AG09309 (cell line): Measurements from ENCODE around the gene PTMA.
"Not testable (repeated sequence)": the region's sequence is repeated elsewhere in the genome, so short reads cannot be mapped to it uniquely, and the experiment has no call there.

ENCODE experiments used
- DNase-seq: peaks from one replicate; pipeline ENCODE4 v3.0.0-alpha.2; 2010; ENCODE audit warnings: low read depth
- H3K4me3 ChIP-seq: 2 replicates; pipeline ENCODE4 v1.5.1; 2011; ENCODE audit warnings: mild to moderate bottlenecking, low read depth, low read length, moderate library complexity; ENCODE audit not compliant: control insufficient read depth
- CTCF ChIP-seq: IDR thresholded peaks from 2 replicates; pipeline ENCODE4 v1.5.1; 2011; ENCODE audit warnings: mild to moderate bottlenecking, low read depth, low read length, inconsistent platforms; ENCODE audit not compliant: insufficient read depth, control insufficient read depth; ENCODE audit errors: missing control alignments

The PTMA gene

GRCh38 chr2:231707927-231708772 is at the start of gene PTMA:
Gene PTMA (plus strand): TSS chr2:231708525. CDS start chr2:231708707, 182 bp downstream.
- no peak for TF ChIP-seq CTCF
- peak within 1 kb of the TSS; percentile 76 for H3K4me3 ChIP-seq
- peak; percentile 98 for DNase-seq

- not testable (repeated sequence) for DNase-seq, H3K4me3 ChIP-seq
Measured at GRCh38 chr2:231660073-231660472, 48.3 kb upstream of the PTMA start.

- DNase-seq: no peak
- H3K4me3 ChIP-seq: no peak overlapping the region
- TF ChIP-seq CTCF: no peak
Measured at GRCh38 chr2:231660860-231661259, 47.5 kb upstream of the PTMA start.

GRCh38 chr2:231661422-231662027 is 46.8 kb upstream of the PTMA start:
- TF ChIP-seq CTCF: no peak
- peak overlapping the region; percentile 9; the same call in 1 of the 2 replicates for H3K4me3 ChIP-seq

GRCh38 chr2:231662028-231662810 is 46.1 kb upstream of the PTMA start:
- DNase-seq: peak; percentile 80
- no peak for TF ChIP-seq CTCF
- peak overlapping the region; percentile 31 for H3K4me3 ChIP-seq

More at GRCh38 chr2:231661422-231662027, 46.8 kb upstream of the PTMA start:
- no peak for DNase-seq

- no peak for TF ChIP-seq CTCF
- no peak for DNase-seq
- no peak overlapping the region for H3K4me3 ChIP-seq
Measured at GRCh38 chr2:231662811-231663457, 45.4 kb upstream of the PTMA start.
